OCI-LY3 (cell line): ENCODE data around the gene HEXIM1.

Experiments
- EZH2phosphoT487 ChIP-seq: fragments of 200-600 bp; shearing (Covaris generic); IDR thresholded peaks from 2 replicates; pipeline ENCODE4 v1.6.1; 2018; ENCODE audit warnings: antibody characterized with exemption, mixed run types, low read depth
- TF ChIP-seq, protein P1 (sequence below): fragments of 200-600, 300-600 bp; sonication (generic); IDR thresholded peaks from 2 replicates; pipeline ENCODE4 v1.5.1; 2014; ENCODE audit warnings: antibody characterized with exemption, low read length, low read depth

DNA sequence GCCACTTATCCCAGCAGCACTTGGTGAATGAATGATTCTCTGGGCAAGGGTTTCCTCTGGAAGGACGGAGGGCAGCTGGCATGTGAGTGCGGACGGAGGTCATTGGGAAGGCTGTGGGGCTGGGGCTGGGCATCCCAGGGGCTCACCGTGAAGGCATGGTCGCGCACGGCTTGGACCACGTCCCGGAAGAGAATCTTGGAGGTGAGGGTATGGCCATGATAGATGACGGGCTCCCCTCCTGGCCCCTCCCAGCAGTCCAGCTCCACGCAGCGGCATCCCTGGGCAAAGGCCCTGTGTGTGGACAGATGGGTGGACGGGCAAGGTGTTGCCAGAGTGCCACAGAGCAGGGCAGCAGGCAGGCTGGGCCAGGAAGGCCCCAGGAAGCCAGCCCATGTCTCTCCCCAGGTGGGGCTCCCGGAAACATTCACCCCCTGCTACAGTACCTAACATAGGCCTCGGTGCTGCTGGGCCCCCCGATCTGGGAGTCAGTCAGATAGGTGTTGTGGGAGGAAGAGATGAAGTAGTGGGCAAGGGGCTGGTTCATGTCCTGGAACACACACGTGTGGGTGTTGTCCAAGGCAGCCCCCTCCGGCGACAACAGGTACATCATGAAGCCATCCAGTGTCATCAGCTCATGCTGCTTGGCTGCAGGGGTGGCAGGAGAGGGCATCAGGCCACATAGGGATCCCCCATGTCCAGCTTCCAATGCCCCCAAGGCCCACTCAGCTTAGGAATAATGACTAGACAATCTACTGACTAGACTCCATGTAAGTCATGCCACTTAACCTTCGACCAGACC is 30.2 kb upstream of the HEXIM1 start:
- TF ChIP-seq, protein P1, sequence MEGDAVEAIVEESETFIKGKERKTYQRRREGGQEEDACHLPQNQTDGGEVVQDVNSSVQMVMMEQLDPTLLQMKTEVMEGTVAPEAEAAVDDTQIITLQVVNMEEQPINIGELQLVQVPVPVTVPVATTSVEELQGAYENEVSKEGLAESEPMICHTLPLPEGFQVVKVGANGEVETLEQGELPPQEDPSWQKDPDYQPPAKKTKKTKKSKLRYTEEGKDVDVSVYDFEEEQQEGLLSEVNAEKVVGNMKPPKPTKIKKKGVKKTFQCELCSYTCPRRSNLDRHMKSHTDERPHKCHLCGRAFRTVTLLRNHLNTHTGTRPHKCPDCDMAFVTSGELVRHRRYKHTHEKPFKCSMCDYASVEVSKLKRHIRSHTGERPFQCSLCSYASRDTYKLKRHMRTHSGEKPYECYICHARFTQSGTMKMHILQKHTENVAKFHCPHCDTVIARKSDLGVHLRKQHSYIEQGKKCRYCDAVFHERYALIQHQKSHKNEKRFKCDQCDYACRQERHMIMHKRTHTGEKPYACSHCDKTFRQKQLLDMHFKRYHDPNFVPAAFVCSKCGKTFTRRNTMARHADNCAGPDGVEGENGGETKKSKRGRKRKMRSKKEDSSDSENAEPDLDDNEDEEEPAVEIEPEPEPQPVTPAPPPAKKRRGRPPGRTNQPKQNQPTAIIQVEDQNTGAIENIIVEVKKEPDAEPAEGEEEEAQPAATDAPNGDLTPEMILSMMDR, result no peak
- TF ChIP-seq EZH2phosphoT487, result no peak
